ENCODE results near the gene ITSN1.

- TF ChIP-seq CTCF (IDR thresholded peaks at IDR 0.05; ENCODE audit: low read depth, low read length, poor library complexity, severe bottlenecking) (no peak), EZH2phosphoT487 (IDR thresholded peaks at IDR 0.05; ENCODE audit: borderline replicate concordance, low read length) (no peak)
These were observed 306.0 kb downstream of the ITSN1 start for GRCh38 chr21:33948096-33948950.

Data from DOHH2 (cell line).